Ovary (tissue), 9 donors: ENCODE data around the gene NAXD. TPM values are rescaled to one million over a fixed set of nuclear protein-coding genes. Genes with fewer than 3 reads are reported as not detected.
"Not testable (repeated sequence)": the region's sequence is repeated elsewhere in the genome, so short reads cannot be mapped to it uniquely, and the experiment has no call there.

Experiments
- DNase-seq, 5 donors: peaks; one replicate each; pipeline ENCODE4 v3.0.0-alpha.2; 2019 to 2020
- H3K27ac ChIP-seq, 2 donors: fragments of 200-600 bp; one replicate each; pipeline versions ENCODE4 v1.5.1 to v1.8.0; 2019 to 2022
- H3K27me3 ChIP-seq: fragments of 200-600 bp; one replicate; pipeline ENCODE4 v1.8.0; 2022
- H3K36me3 ChIP-seq: fragments of 200-600 bp; sonication (generic); one replicate; pipeline ENCODE4 v1.5.1; 2019
- H3K4me1 ChIP-seq: one replicate; pipeline ENCODE4 v1.8.1; 2013; ENCODE audit warnings: mild to moderate bottlenecking, moderate library complexity; ENCODE audit not compliant: insufficient read depth
- H3K4me3 ChIP-seq: fragments of 200-600 bp; sonication (generic); one replicate; pipeline ENCODE4 v1.5.1; 2017
- H3K9me3 ChIP-seq, 2 donors: fragments of 200-600 bp in 1 of 2; sonication (generic) in 1 of 2; one replicate each; pipeline versions ENCODE4 v1.5.1 to v1.8.1; 2013 to 2019; ENCODE audit warnings: mild to moderate bottlenecking in 1 of 2, moderate library complexity in 1 of 2
- CTCF ChIP-seq, 3 donors: fragments of 450-650 bp in 2 of 3; fragments of 200-600 bp in 1 of 3; IDR thresholded peaks; one replicate each; pipeline versions ENCODE4 v1.5.1 to v1.8.0; 2016 to 2022; ENCODE audit warnings: antibody characterized with exemption in 3 of 3, mild to moderate bottlenecking in 1 of 3
- EP300 ChIP-seq: sonication (generic); formaldehyde crosslinking; IDR thresholded peaks from one replicate; pipeline ENCODE4 v1.6.1; 2017; ENCODE audit warnings: antibody characterized with exemption
- POLR2A ChIP-seq: fragments of 450-650 bp; IDR thresholded peaks from one replicate; pipeline ENCODE4 v1.6.1; 2017; ENCODE audit warnings: antibody characterized with exemption, mild to moderate bottlenecking, moderate library complexity
- WGBS, 3 donors: extraction: QIAGEN DNeasy Blood & Tissue Kit in 1 of 3; methylation state at CpG; one replicate each; pipeline versions ENCODE4 v1.1.5 to v1.1.7; 2013 to 2017; 5-methylcytosine and 5-hydroxymethylcytosine counted together
- intact Hi-C, 4 donors: fragments of 100-400 bp; cut with DNase I; formaldehyde crosslinking; loops; one replicate each; pipeline versions ENCODE4 v1.11.0 to v1.15.1; 2022 to 2023
- polyA plus RNA-seq, 2 donors: library from polyadenylated mRNA; stranded (reverse); fragments of 200-250 nt in 1 of 2; fragments of 350-450 nt in 1 of 2; fragmentation: Illumina TruSeq in 1 of 2; extraction: RNeasy Lipid Tissue Mini Kit (QIAGEN cat#74804) in 1 of 2; gene quantifications; one replicate each; pipeline ENCODE4 v1.2.3, GENCODE V29; 2013 to 2014
- total RNA-seq, 7 donors: library from RNA; depleted of rRNA in 2 of 7; stranded (reverse); fragments of >200 nt in 2 of 7; fragmentation: NEBNext Ultra II Directional in 3 of 7; extraction: Animal tissue kit (Norgen Biotek cat#: 25700) in 3 of 7; gene quantifications; one replicate each; pipeline versions ENCODE4 v1.1.0 to v1.2.4, GENCODE V29; 2016 to 2023
- donor health status: DM: no; HTN: no; CAD: no; lungs with moderate emphysema.
- donor health status: DM: no; HTN: no; CAD: no.
- donor health status: Bipolar disorder and iron deficiency.
- donor health status: DM: yes; HTN: yes; CAD: no.
- donor health status: DM: no; HTN: no; CAD: no.
- donor health status: DM: yes; HTN: yes; CAD: no.

NAXD gene
- total and polyA plus RNA-seq, 9 donors, result 28.4 to 67.1 (median 48.5) TPM

GRCh38 chr13:110597041-110597689 lies 18.2 kb upstream of the NAXD start:
- no peak for DNase-seq
- WGBS, 3 donors, result 63 to 78% (median 73%) methylated on average over 16 of the region's 16 CpGs
- Histone ChIP-seq H3K9me3 (no peaks in the 10 kb centered on the region), H3K4me1 (peaks cover 7% of the 10 kb centered on the region), H3K4me3 (no peak overlapping the region), H3K27ac (no peak overlapping the region), H3K36me3 (no peaks in the 10 kb centered on the region), H3K27me3 (no peaks in the 10 kb centered on the region)
- TF ChIP-seq POLR2A (no peak), CTCF (IDR thresholded peaks at IDR 0.05) (no peak), EP300 (no peak)
- intact Hi-C loops, result loop anchor here in 3 of 4 donors (10.0 kb wide), 4 partner anchors 142 to 448 kb away; no protein-coding TSS in a partner anchor

- intact Hi-C loops, result no loop called here
- Histone ChIP-seq H3K9me3 (no peaks in the 10 kb centered on the region), H3K36me3 (no peaks in the 10 kb centered on the region), H3K27me3 (no peaks in the 10 kb centered on the region), H3K4me1 (peaks cover 11% of the 10 kb centered on the region), H3K4me3 (no peak overlapping the region), H3K27ac (no peak overlapping the region)
- TF ChIP-seq POLR2A (no peak), CTCF (IDR thresholded peaks at IDR 0.05) (no peak), EP300 (no peak)
- 75 to 85% (median 82%) methylated on average over 10 of the region's 10 CpGs for WGBS, 3 donors
- DNase-seq, result no peak
Measured at GRCh38 chr13:110600261-110600819, 15.0 kb upstream of the NAXD start.

GRCh38 chr13:110600980-110601379 lies 14.4 kb upstream of the NAXD start:
- Histone ChIP-seq H3K27me3 (no peaks in the 10 kb centered on the region), H3K9me3 (no peaks in the 10 kb centered on the region), H3K4me1 (peaks cover 11% of the 10 kb centered on the region), H3K4me3 (no peak overlapping the region), H3K27ac (peak overlapping the region in 1 of 2 donors; percentile 72), H3K36me3 (no peaks in the 10 kb centered on the region)
- 82 to 87% (median 84%) methylated on average over 4 of the region's 4 CpGs for WGBS, 3 donors
- intact Hi-C loops, result no loop called here
- TF ChIP-seq CTCF (IDR thresholded peaks at IDR 0.05), result no peak
- TF ChIP-seq EP300, result no peak
- no peak for TF ChIP-seq POLR2A
- no peak for DNase-seq

GRCh38 chr13:110605132-110605531 lies 10.2 kb upstream of the NAXD start:
- no peaks in the 10 kb centered on the region for H3K27me3 ChIP-seq
- H3K36me3 ChIP-seq, result no peaks in the 10 kb centered on the region
- no peak overlapping the region for H3K4me3 ChIP-seq
- WGBS, 3 donors, result 93 to 96% (median 95%) methylated on average over 6 of the region's 6 CpGs
- TF ChIP-seq EP300 (no peak), CTCF (IDR thresholded peaks at IDR 0.05) (no peak)
- peaks cover 18% of the 10 kb centered on the region for H3K4me1 ChIP-seq
- intact Hi-C loops, result no loop called here
- H3K9me3 ChIP-seq, result no peaks in the 10 kb centered on the region
- DNase-seq, result no peak
- no peak overlapping the region for H3K27ac ChIP-seq

GRCh38 chr13:110606281-110606680 lies 9.1 kb upstream of the NAXD start:
- 93 to 96% methylated on average over 15 to 30 of the region's 33 CpGs; no CpG with 5 or more reads in 1 of the 3 donors for WGBS, 3 donors
- H3K27ac ChIP-seq, H3K4me3 ChIP-seq, H3K9me3 ChIP-seq, DNase-seq, intact Hi-C loops, H3K36me3 ChIP-seq, H3K27me3 ChIP-seq: not testable (repeated sequence)
- H3K4me1 ChIP-seq, result peaks cover 14% of the 10 kb centered on the region
